Stimulated activated CD8-positive, alpha-beta memory T cell treated with anti-CD3 and anti-CD28 coated beads, Interleukin-15, amount 100 ng/mL, for 48 hours (primary cell): ENCODE results near the gene SWT1.
"Not testable (repeated sequence)": the region's sequence is repeated elsewhere in the genome, so short reads cannot be mapped to it uniquely, and the experiment has no call there.

Source experiments
- DNase-seq, 2 donors: peaks; one replicate each; pipeline ENCODE4 v3.0.0-alpha.2; 2020; ENCODE audit warnings: low read depth in 2 of 2

The SWT1 gene

GRCh38 chr1:185245466-185245865 lies 88.5 kb downstream of the SWT1 start:
- DNase-seq, result no peak

GRCh38 chr1:185249563-185249962 lies 92.6 kb downstream of the SWT1 start:
- no peak for DNase-seq

- no peak for DNase-seq
Observed at GRCh38 chr1:185250063-185250462, 93.1 kb downstream of the SWT1 start.

GRCh38 chr1:185251928-185252327 lies 95.0 kb downstream of the SWT1 start:
- DNase-seq, result not testable (repeated sequence)

GRCh38 chr1:185252404-185252803 lies 95.4 kb downstream of the SWT1 start:
- DNase-seq, result not testable (repeated sequence)

GRCh38 chr1:185255595-185255994 lies 98.6 kb downstream of the SWT1 start:
- not testable (repeated sequence) for DNase-seq

GRCh38 chr1:185257116-185257949 lies 100.4 kb downstream of the SWT1 start:
- DNase-seq, result not testable (repeated sequence)

- no peak for DNase-seq
Observed at GRCh38 chr1:185257950-185258208, 100.9 kb downstream of the SWT1 start.

GRCh38 chr1:185258676-185259075 lies 101.7 kb downstream of the SWT1 start:
- DNase-seq, result no peak

GRCh38 chr1:185260611-185261010 lies 103.6 kb downstream of the SWT1 start:
- DNase-seq, result no peak

- DNase-seq, result no peak
Observed at GRCh38 chr1:185262151-185262550, 105.2 kb downstream of the SWT1 start.

- DNase-seq, result no peak
Observed at GRCh38 chr1:185263292-185263691, 106.3 kb downstream of the SWT1 start.

GRCh38 chr1:185263780-185264179 lies 106.8 kb downstream of the SWT1 start:
- DNase-seq, result no peak

GRCh38 chr1:185265314-185265713 lies 108.3 kb downstream of the SWT1 start:
- no peak for DNase-seq

GRCh38 chr1:185267301-185267700 lies 110.3 kb downstream of the SWT1 start:
- no peak for DNase-seq

- no peak for DNase-seq
Observed at GRCh38 chr1:185267701-185268100, 110.7 kb downstream of the SWT1 start.

GRCh38 chr1:185268352-185268751 lies 111.4 kb downstream of the SWT1 start:
- no peak for DNase-seq

GRCh38 chr1:185271921-185272320 lies 115.0 kb downstream of the SWT1 start:
- DNase-seq, result no peak

- no peak for DNase-seq
Observed at GRCh38 chr1:185279571-185279970, 122.6 kb downstream of the SWT1 start.

GRCh38 chr1:185280589-185280988 lies 123.6 kb downstream of the SWT1 start:
- DNase-seq, result no peak

- no peak for DNase-seq
Observed at GRCh38 chr1:185281245-185281644, 124.3 kb downstream of the SWT1 start.

GRCh38 chr1:185284116-185284515 lies 127.1 kb downstream of the SWT1 start:
- no peak for DNase-seq

GRCh38 chr1:185284533-185285276 lies 127.7 kb downstream of the SWT1 start:
- no peak for DNase-seq
